SJCRH30 (cell line): ENCODE results near the gene ERCC8. TPM values are rescaled to one million over a fixed set of nuclear protein-coding genes. Genes with fewer than 3 reads are reported as not detected.
"Not testable (repeated sequence)": the region's sequence is repeated elsewhere in the genome, so short reads cannot be mapped to it uniquely, and the experiment has no call there.

ENCODE experiments used
- DNase-seq, 2 experiments: peaks; one replicate each; pipeline ENCODE4 v3.0.0-alpha.2; 2015 to 2020
- H3K27ac ChIP-seq: fragments of 250-450 bp; sonication (Bioruptor Pico); 2 replicates; pipeline ENCODE4 v1.5.1; 2020; ENCODE audit warnings: mild to moderate bottlenecking, moderate library complexity
- H3K27me3 ChIP-seq: fragments of 250-450 bp; sonication (Bioruptor Pico); 2 replicates; pipeline ENCODE4 v1.5.1; 2020; ENCODE audit warnings: mild to moderate bottlenecking, moderate library complexity
- H3K36me3 ChIP-seq: fragments of 250-450 bp; sonication (Bioruptor Pico); 2 replicates; pipeline ENCODE4 v1.5.1; 2020; ENCODE audit warnings: mild to moderate bottlenecking, moderate library complexity
- H3K4me1 ChIP-seq: fragments of 250-450 bp; sonication (Bioruptor Pico); 2 replicates; pipeline ENCODE4 v1.5.1; 2020; ENCODE audit warnings: mild to moderate bottlenecking, moderate library complexity
- H3K4me3 ChIP-seq: fragments of 250-450 bp; sonication (Bioruptor Pico); 2 replicates; pipeline ENCODE4 v1.5.1; 2020; ENCODE audit warnings: mild to moderate bottlenecking, moderate library complexity
- H3K9me3 ChIP-seq: fragments of 250-450 bp; sonication (Bioruptor Pico); replicated peaks from 2 replicates; pipeline ENCODE4 v1.5.1; 2020; ENCODE audit warnings: mild to moderate bottlenecking, moderate library complexity
- total RNA-seq: library from RNA; depleted of rRNA; stranded (reverse); fragments of >200 nt; shearing (Covaris generic); gene quantifications from 2 replicates; pipeline ENCODE4 v1.2.3, GENCODE V29; 2014

Gene ERCC8
- total RNA-seq, 1 experiment from 2014 or later, result 29.9 TPM

GRCh38 chr5:60886158-60886557 lies 58.7 kb downstream of the ERCC8 start:
- no peak overlapping the region for H3K4me3 ChIP-seq
- DNase-seq, result no peak
- no peaks in the 10 kb centered on the region for H3K4me1 ChIP-seq
- H3K36me3 ChIP-seq, result peaks cover 5% of the 10 kb centered on the region; the same call in 1 of the 2 replicates
- no peaks in the 10 kb centered on the region for H3K9me3 ChIP-seq
- H3K27me3 ChIP-seq, result no peaks in the 10 kb centered on the region
- no peak overlapping the region for H3K27ac ChIP-seq

GRCh38 chr5:60883229-60883628 lies 61.6 kb downstream of the ERCC8 start:
- H3K9me3 ChIP-seq, result peaks cover 4% of the 10 kb centered on the region; the same call in 1 of the 2 replicates
- no peaks in the 10 kb centered on the region for H3K4me1 ChIP-seq
- no peaks in the 10 kb centered on the region for H3K27me3 ChIP-seq
- no peak overlapping the region for H3K27ac ChIP-seq
- peak in 1 of 2 experiments; percentile 9 for DNase-seq
- no peak overlapping the region for H3K4me3 ChIP-seq
- peaks cover 5% of the 10 kb centered on the region; the same call in 1 of the 2 replicates for H3K36me3 ChIP-seq

GRCh38 chr5:60872892-60873291 lies 72.0 kb downstream of the ERCC8 start:
- H3K27me3 ChIP-seq, result no peaks in the 10 kb centered on the region
- no peaks in the 10 kb centered on the region for H3K9me3 ChIP-seq
- no peak overlapping the region for H3K4me3 ChIP-seq
- DNase-seq, result no peak
- no peaks in the 10 kb centered on the region for H3K4me1 ChIP-seq
- H3K36me3 ChIP-seq, result no peaks in the 10 kb centered on the region
- no peak overlapping the region for H3K27ac ChIP-seq

GRCh38 chr5:60870857-60871256 lies 74.0 kb downstream of the ERCC8 start:
- no peaks in the 10 kb centered on the region for H3K36me3 ChIP-seq
- no peak for DNase-seq
- no peak overlapping the region for H3K27ac ChIP-seq
- no peaks in the 10 kb centered on the region for H3K4me1 ChIP-seq
- H3K9me3 ChIP-seq, result no peaks in the 10 kb centered on the region
- no peaks in the 10 kb centered on the region for H3K27me3 ChIP-seq
- no peak overlapping the region for H3K4me3 ChIP-seq

- H3K27ac ChIP-seq, H3K4me1 ChIP-seq, H3K36me3 ChIP-seq, H3K9me3 ChIP-seq, H3K27me3 ChIP-seq, DNase-seq, H3K4me3 ChIP-seq: not testable (repeated sequence)
Measured at GRCh38 chr5:60860572-60860971, 84.3 kb downstream of the ERCC8 start.

- no peaks in the 10 kb centered on the region for H3K9me3 ChIP-seq
- no peak overlapping the region for H3K4me3 ChIP-seq
- no peaks in the 10 kb centered on the region for H3K36me3 ChIP-seq
- DNase-seq, result no peak
- H3K27ac ChIP-seq, result no peak overlapping the region
- H3K4me1 ChIP-seq, result no peaks in the 10 kb centered on the region
- no peaks in the 10 kb centered on the region for H3K27me3 ChIP-seq
Measured at GRCh38 chr5:60856066-60856465, 88.8 kb downstream of the ERCC8 start.

GRCh38 chr5:60852940-60853339 lies 91.9 kb downstream of the ERCC8 start:
- no peak overlapping the region for H3K27ac ChIP-seq
- no peak overlapping the region for H3K4me3 ChIP-seq
- no peaks in the 10 kb centered on the region for H3K4me1 ChIP-seq
- no peaks in the 10 kb centered on the region for H3K9me3 ChIP-seq
- DNase-seq, result no peak
- H3K36me3 ChIP-seq, result no peaks in the 10 kb centered on the region
- H3K27me3 ChIP-seq, result peaks cover 5% of the 10 kb centered on the region; the same call in 1 of the 2 replicates

GRCh38 chr5:60852317-60852716 lies 92.6 kb downstream of the ERCC8 start:
- H3K4me3 ChIP-seq, result no peak overlapping the region
- H3K4me1 ChIP-seq, result no peaks in the 10 kb centered on the region
- H3K27me3 ChIP-seq, result peaks cover 5% of the 10 kb centered on the region; the same call in 1 of the 2 replicates
- H3K27ac ChIP-seq, result no peak overlapping the region
- no peaks in the 10 kb centered on the region for H3K9me3 ChIP-seq
- no peak for DNase-seq
- no peaks in the 10 kb centered on the region for H3K36me3 ChIP-seq

- no peaks in the 10 kb centered on the region for H3K9me3 ChIP-seq
- no peak for DNase-seq
- no peak overlapping the region for H3K4me3 ChIP-seq
- H3K27me3 ChIP-seq, result peaks cover 5% of the 10 kb centered on the region; the same call in 1 of the 2 replicates
- no peaks in the 10 kb centered on the region for H3K4me1 ChIP-seq
- H3K36me3 ChIP-seq, result no peaks in the 10 kb centered on the region
- no peak overlapping the region for H3K27ac ChIP-seq
Measured at GRCh38 chr5:60851626-60852025, 93.2 kb downstream of the ERCC8 start.

GRCh38 chr5:60846298-60846697 lies 98.6 kb downstream of the ERCC8 start:
- Histone ChIP-seq H3K9me3 (no peaks in the 10 kb centered on the region), H3K27ac (no peak overlapping the region), H3K4me3 (no peak overlapping the region), H3K27me3 (peaks cover 9% of the 10 kb centered on the region; the same call in 1 of the 2 replicates), H3K4me1 (no peaks in the 10 kb centered on the region), H3K36me3 (no peaks in the 10 kb centered on the region)
- no peak for DNase-seq

GRCh38 chr5:60843936-60844905 lies 100.6 kb downstream of the ERCC8 start, which contains the start of gene ELOVL7:
ELOVL7 (minus strand) TSS chr5:60844269; CDS start chr5:60787397, 56,872 bp downstream.
- Histone ChIP-seq H3K9me3 (no peaks in the 10 kb centered on the region), H3K36me3 (no peaks in the 10 kb centered on the region), H3K27ac (no peak within 1 kb of the TSS), H3K4me1 (no peaks in the 10 kb centered on the region), H3K4me3 (peak within 1 kb of the TSS; percentile 69), H3K27me3 (peaks cover 9% of the 10 kb centered on the region; the same call in 1 of the 2 replicates)
- DNase-seq, result peak; percentile 55 to 64

GRCh38 chr5:60843386-60843935 lies 101.4 kb downstream of the ERCC8 start:
- Histone ChIP-seq H3K4me1 (no peaks in the 10 kb centered on the region), H3K4me3 (peak overlapping the region; percentile 69), H3K9me3 (no peaks in the 10 kb centered on the region), H3K36me3 (no peaks in the 10 kb centered on the region), H3K27me3 (peaks cover 9% of the 10 kb centered on the region; the same call in 1 of the 2 replicates), H3K27ac (no peak overlapping the region)
- peak in 1 of 2 experiments; percentile 4 for DNase-seq

- no peaks in the 10 kb centered on the region for H3K4me1 ChIP-seq
- no peak overlapping the region for H3K27ac ChIP-seq
- peaks cover 4% of the 10 kb centered on the region; the same call in 1 of the 2 replicates for H3K27me3 ChIP-seq
- no peak for DNase-seq
- H3K36me3 ChIP-seq, result no peaks in the 10 kb centered on the region
- H3K4me3 ChIP-seq, result no peak overlapping the region; the same call in 1 of the 2 replicates
- no peaks in the 10 kb centered on the region for H3K9me3 ChIP-seq
Measured at GRCh38 chr5:60842871-60843385, 101.9 kb downstream of the ERCC8 start.

- Histone ChIP-seq H3K9me3 (no peaks in the 10 kb centered on the region), H3K36me3 (no peaks in the 10 kb centered on the region), H3K27ac (no peak overlapping the region), H3K4me3 (no peak overlapping the region), H3K4me1 (no peaks in the 10 kb centered on the region), H3K27me3 (peaks cover 4% of the 10 kb centered on the region; the same call in 1 of the 2 replicates)
- DNase-seq, result no peak
Measured at GRCh38 chr5:60841361-60841760, 103.5 kb downstream of the ERCC8 start.

- no peak for DNase-seq
- Histone ChIP-seq H3K4me3 (no peak overlapping the region), H3K4me1 (no peaks in the 10 kb centered on the region), H3K36me3 (no peaks in the 10 kb centered on the region), H3K27ac (no peak overlapping the region), H3K27me3 (no peaks in the 10 kb centered on the region), H3K9me3 (no peaks in the 10 kb centered on the region)
Measured at GRCh38 chr5:60836131-60836530, 108.7 kb downstream of the ERCC8 start.
